Measurements from ENCODE around the gene PLD5.

Gene PLD5

DNA sequence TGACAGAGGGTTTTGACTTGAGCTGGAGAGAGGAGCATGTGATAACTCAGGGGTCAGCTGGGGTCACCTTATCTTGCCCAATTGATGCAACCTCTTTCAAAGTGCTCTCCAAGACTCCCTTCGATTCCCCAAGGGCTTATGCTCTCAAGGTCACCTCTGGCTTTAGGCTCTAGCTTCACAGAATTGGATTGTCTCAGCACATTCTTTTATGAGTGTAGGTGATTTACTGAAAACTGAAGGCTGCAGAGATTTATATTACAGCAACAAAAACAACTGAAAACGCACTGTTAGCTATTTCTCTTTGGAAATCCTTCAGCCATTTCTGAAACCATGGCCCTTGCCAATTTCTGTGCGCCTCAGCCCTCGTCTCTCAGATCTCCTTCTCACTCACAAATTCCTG is 491.1 kb downstream of the PLD5 start:
- DNase-seq: no peak

Measured in NCI-H82 (cell line).